ENCODE measurements around the gene HCRTR1.

Gene HCRTR1

GRCh38 chr1:31602081-31602480 lies 15.4 kb upstream of the HCRTR1 start:
- DNase-seq (ENCODE audit: low read depth) = no peak
- in situ Hi-C loops (cut with HindIII; ENCODE audit: low sequenced_read_pairs) = no loop called here
- H3K4me3 ChIP-seq (ENCODE audit: low read depth, low read length) = no peak overlapping the region
- no peak for TF ChIP-seq CTCF (IDR thresholded peaks at IDR 0.05; ENCODE audit: low read depth, low read length, missing control alignments)

- in situ Hi-C loops (cut with HindIII; ENCODE audit: low sequenced_read_pairs) = loop anchor here (5.0 kb wide), 1 partner anchor 99 kb away; no protein-coding TSS in a partner anchor
- no peak overlapping the region for H3K4me3 ChIP-seq (ENCODE audit: low read depth, low read length)
- no peak for TF ChIP-seq CTCF (IDR thresholded peaks at IDR 0.05; ENCODE audit: low read depth, low read length, missing control alignments)
- DNase-seq (ENCODE audit: low read depth) = no peak
Measured at GRCh38 chr1:31605908-31606427, 11.5 kb upstream of the HCRTR1 start.

- TF ChIP-seq CTCF (IDR thresholded peaks at IDR 0.05; ENCODE audit: low read depth, low read length, missing control alignments) = no peak
- in situ Hi-C loops (cut with HindIII; ENCODE audit: low sequenced_read_pairs) = loop anchor here (5.0 kb wide), 1 partner anchor 100 kb away; no protein-coding TSS in a partner anchor
- no peak for DNase-seq (ENCODE audit: low read depth)
- H3K4me3 ChIP-seq (ENCODE audit: low read depth, low read length) = no peak overlapping the region
Measured at GRCh38 chr1:31607360-31607759, 10.1 kb upstream of the HCRTR1 start.

- DNase-seq (ENCODE audit: low read depth) = no peak
- no peak for TF ChIP-seq CTCF (IDR thresholded peaks at IDR 0.05; ENCODE audit: low read depth, low read length, missing control alignments)
- no peak overlapping the region for H3K4me3 ChIP-seq (ENCODE audit: low read depth, low read length)
- in situ Hi-C loops (cut with HindIII; ENCODE audit: low sequenced_read_pairs) = loop anchor here (5.0 kb wide), 1 partner anchor 102 kb away; no protein-coding TSS in a partner anchor
Measured at GRCh38 chr1:31609514-31610118, 7.9 kb upstream of the HCRTR1 start.

- in situ Hi-C loops (cut with HindIII; ENCODE audit: low sequenced_read_pairs) = no loop called here
- TF ChIP-seq CTCF (IDR thresholded peaks at IDR 0.05; ENCODE audit: low read depth, low read length, missing control alignments) = no peak
- DNase-seq (ENCODE audit: low read depth) = no peak
- no peak overlapping the region for H3K4me3 ChIP-seq (ENCODE audit: low read depth, low read length)
Measured at GRCh38 chr1:31614414-31615005, 3.0 kb upstream of the HCRTR1 start.

- in situ Hi-C loops (cut with HindIII; ENCODE audit: low sequenced_read_pairs) = no loop called here
Measured at GRCh38 chr1:31615414-31615813, 2.1 kb upstream of the HCRTR1 start.

More at GRCh38 chr1:31615414-31615813, 2.1 kb upstream of the HCRTR1 start:
- DNase-seq (ENCODE audit: low read depth) = no peak
- no peak for TF ChIP-seq CTCF (IDR thresholded peaks at IDR 0.05; ENCODE audit: low read depth, low read length, missing control alignments)
- H3K4me3 ChIP-seq (ENCODE audit: low read depth, low read length) = no peak overlapping the region

Measured in astrocyte of the cerebellum (primary cell).